PFSK-1 (cell line): Measurements from ENCODE around the gene NTN1.

Source experiments
- FOXP2 ChIP-seq: optimal IDR thresholded peaks from 2 replicates; pipeline ENCODE3; 2011; ENCODE audit warnings: borderline replicate concordance, control low read depth, inconsistent platforms; ENCODE audit not compliant: insufficient read depth; ENCODE audit errors: extremely low read length, extremely low read depth
- POLR2AphosphoS5 ChIP-seq: IDR thresholded peaks from 2 replicates; pipeline ENCODE4 v1.6.1; 2012; ENCODE audit warnings: low read depth, mild to moderate bottlenecking, control low read depth, low read length, moderate library complexity
- REST ChIP-seq, 2 experiments: IDR thresholded peaks; 2 replicates each; pipeline versions ENCODE4 v1.6.1 to v1.8.0; 2011 to 2012; ENCODE audit warnings: low read depth in 2 of 2, low read length in 2 of 2, control low read depth in 1 of 2, inconsistent platforms in 1 of 2, mild to moderate bottlenecking in 1 of 2, moderate library complexity in 1 of 2; ENCODE audit not compliant: insufficient read depth in 1 of 2
- SIN3A ChIP-seq: IDR thresholded peaks from 2 replicates; pipeline ENCODE4 v1.6.1; 2012; ENCODE audit warnings: mild to moderate bottlenecking, low read length, moderate library complexity, borderline replicate concordance; ENCODE audit not compliant: insufficient read depth
- TAF1 ChIP-seq: IDR thresholded peaks from 2 replicates; pipeline ENCODE4 v1.6.1; 2012; ENCODE audit warnings: low read length, control low read depth, borderline replicate concordance; ENCODE audit not compliant: insufficient read depth

Gene NTN1

DNA sequence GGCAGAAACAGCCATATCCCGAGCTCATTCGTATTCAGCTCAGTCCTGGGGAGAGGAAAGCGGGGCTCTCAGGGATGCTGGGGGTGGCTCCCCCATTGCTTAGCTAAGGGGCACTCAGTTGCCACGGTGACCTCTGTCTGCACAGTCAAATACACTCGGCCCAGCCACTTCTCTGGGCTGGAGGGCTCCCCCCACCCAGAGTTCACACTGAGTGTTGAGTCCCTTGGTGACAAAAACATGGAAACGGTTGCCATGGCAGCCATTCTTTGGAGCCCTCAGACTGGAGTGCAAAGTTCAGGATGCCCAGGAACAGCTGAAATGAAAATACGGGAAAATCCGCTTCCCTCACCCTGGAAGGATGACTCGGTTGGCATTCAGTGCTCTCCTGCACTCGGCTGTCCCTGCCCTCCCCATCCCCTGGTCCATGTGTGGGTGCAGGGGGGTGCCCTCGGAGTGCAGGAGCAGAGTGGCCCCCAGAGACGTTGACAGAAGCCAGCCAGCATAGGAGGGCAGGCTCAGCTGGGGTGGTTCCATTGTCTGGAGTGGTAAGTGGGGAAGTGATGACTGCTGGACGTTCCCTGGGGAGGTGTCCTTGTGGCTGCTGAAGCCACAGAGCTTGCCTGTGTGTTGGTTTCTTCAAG is 216.5 kb downstream of the NTN1 start:
- TF ChIP-seq REST (IDR thresholded peaks at IDR 0.05; ENCODE audit: insufficient read depth in 1 of 2, low read depth in 2 of 2, low read length in 2 of 2) (no peak), FOXP2 (no peak), POLR2AphosphoS5 (no peak), SIN3A (no peak), TAF1 (no peak)

DNA sequence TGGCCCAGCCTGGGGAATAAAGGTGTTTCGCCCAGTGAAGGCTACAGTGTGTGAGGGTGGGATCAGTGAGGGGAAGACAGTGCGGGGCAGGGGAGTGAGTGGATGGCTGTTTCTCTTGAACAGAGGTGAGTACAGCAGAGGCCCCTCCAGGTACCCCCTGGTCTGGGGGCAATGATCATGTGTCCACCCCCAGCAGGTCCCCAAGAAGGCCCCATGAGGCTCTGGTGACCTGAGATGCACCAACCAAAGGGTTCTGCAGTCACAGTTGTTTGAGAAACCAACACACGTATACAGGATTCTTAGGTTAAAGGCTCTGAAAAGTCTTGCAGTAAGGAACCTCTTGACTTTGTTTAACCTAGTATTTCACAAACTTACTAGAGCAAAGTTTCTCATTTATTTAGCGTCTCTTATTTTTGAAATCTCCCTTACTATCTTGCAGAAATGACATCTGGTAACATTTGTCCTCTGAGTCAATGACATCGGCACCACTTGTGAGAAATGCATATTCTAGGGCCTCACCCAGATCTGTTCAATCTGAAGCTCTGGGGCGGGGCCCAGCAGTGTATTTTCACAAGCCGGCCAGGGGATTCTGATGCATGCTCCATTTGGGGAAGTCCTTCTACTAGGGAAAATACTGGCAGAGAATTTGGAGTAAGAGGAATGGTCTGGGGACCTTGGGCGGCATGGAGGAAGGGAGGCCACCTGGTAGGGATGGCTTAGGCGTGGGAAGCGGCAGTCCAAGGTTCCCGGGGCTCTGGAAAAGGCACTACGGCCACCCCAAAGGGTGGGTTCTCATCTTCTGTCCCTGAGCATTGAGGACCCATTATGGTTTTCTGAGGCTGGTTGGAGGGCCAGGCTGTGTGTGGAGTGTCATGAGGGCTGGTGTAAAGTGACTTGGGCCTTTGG is 217.3 kb downstream of the NTN1 start:
- TF ChIP-seq SIN3A (no peak), TAF1 (no peak), REST (IDR thresholded peaks at IDR 0.05; ENCODE audit: insufficient read depth in 1 of 2, low read depth in 2 of 2, low read length in 2 of 2) (no peak), POLR2AphosphoS5 (no peak), FOXP2 (no peak)

- no peak for TF ChIP-seq TAF1
- TF ChIP-seq SIN3A = no peak
- TF ChIP-seq FOXP2 = no peak
- no peak for TF ChIP-seq REST (IDR thresholded peaks at IDR 0.05; ENCODE audit: insufficient read depth in 1 of 2, low read depth in 2 of 2, low read length in 2 of 2)
- TF ChIP-seq POLR2AphosphoS5 = no peak
These were observed 218.0 kb downstream of the NTN1 start for GRCh38 chr17:9239246-9239792.

GRCh38 chr17:9239793-9240658 is 218.7 kb downstream of the NTN1 start:
- TF ChIP-seq TAF1 (no peak), POLR2AphosphoS5 (no peak), FOXP2 (no peak), SIN3A (no peak), REST (IDR thresholded peaks at IDR 0.05; ENCODE audit: insufficient read depth in 1 of 2, low read depth in 2 of 2, low read length in 2 of 2) (no peak)
